Measurements from ENCODE around the gene KYNU. TPM values are rescaled to one million over a fixed set of nuclear protein-coding genes. Genes with fewer than 3 reads are reported as not detected.
A peak's percentile ranks its signal among the peaks of the same experiment; 100 is the strongest.

KYNU gene
- total RNA-seq, 1 donor from 2014 or later = 30.3 TPM

DNA sequence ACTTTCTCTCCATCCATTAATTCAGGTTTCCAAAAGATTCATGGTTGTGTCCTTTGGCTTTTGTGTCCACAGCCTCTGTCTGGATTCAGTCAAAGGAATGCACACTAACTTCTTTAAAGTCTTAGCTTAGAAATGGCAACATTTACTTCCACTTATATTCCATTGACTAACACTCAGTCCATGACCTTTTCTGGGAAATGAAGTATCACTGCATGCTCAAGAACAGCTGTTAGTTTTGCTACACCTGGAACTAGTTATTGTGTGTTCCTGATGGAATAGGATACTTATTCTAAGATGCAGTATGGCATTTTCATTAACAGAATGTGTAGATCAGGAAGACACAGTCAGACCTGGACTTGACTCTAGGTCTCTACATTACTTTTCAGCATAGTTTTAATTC lies 88.8 kb downstream of the KYNU start:
- DNase-seq (ENCODE audit: low read depth) = no peak
- Histone ChIP-seq H3K27me3 (ENCODE audit: control insufficient read depth, insufficient read depth, low read length) (no peaks in the 10 kb centered on the region), H3K4me3 (ENCODE audit: low read depth, low read length) (no peak overlapping the region), H3K36me3 (ENCODE audit: control insufficient read depth, insufficient read depth, low read length) (no peaks in the 10 kb centered on the region)
- no peak for FAIRE-seq
- TF ChIP-seq CTCF (IDR thresholded peaks at IDR 0.05; ENCODE audit: insufficient read depth, low read length, severe bottlenecking) = no peak

DNA sequence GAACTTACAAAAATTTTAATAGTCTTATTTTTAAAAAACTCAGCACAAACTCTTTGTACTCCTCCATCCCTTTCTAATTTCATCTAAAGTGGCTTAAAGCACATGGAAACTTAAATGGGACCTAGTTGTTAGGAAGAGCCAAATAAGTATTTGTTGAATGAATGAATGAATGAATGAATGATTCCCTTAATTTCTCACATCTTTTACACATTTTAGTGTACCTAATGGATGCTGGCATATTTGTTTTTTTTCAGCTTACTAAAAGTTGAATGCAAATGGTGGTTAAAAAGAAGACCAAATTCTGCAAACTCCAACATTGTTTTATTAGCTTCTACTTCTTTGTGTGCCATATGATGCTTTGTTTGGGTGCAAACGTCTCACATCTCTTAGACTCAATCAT lies 89.6 kb downstream of the KYNU start:
- FAIRE-seq (no peak), DNase-seq (ENCODE audit: low read depth) (no peak)
- H3K4me3 ChIP-seq (ENCODE audit: low read depth, low read length) = no peak overlapping the region
- TF ChIP-seq CTCF (IDR thresholded peaks at IDR 0.05; ENCODE audit: insufficient read depth, low read length, severe bottlenecking) = no peak
- H3K36me3 ChIP-seq (ENCODE audit: control insufficient read depth, insufficient read depth, low read length) = no peaks in the 10 kb centered on the region
- H3K27me3 ChIP-seq (ENCODE audit: control insufficient read depth, insufficient read depth, low read length) = no peaks in the 10 kb centered on the region

DNA sequence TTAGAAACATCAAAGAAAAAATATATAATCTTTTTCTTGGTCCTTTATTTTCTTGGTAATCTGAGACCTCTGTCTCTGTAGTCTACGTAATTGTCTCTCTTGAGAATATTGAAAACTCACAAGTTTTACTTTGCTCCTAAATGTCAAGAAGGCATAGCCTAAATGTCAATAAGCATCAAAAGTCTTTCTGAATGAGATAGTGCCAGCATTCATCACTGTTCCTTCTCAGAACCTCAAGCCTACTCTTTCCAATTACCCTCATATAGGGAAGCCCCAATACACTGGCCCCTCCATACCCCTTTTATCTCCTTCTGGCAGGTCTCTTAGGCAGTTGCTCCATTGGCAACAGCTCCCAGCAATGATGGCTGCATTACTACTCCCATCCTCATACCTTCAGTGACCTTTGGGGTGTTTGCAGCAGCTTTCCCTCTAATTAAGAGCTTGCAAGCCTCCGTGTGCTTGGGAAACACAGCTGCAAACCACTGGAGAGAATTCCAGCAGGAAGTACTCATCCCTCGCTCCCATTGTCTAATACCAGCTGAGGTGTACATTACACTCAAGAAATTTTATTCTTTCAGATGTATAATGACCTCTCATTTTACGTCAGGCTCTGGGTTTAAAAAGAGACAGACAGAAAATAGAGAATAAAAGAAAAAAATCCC lies 95.8 kb downstream of the KYNU start:
- no peaks in the 10 kb centered on the region for H3K36me3 ChIP-seq (ENCODE audit: control insufficient read depth, insufficient read depth, low read length)
- DNase-seq (ENCODE audit: low read depth) = peak; percentile 88
- TF ChIP-seq CTCF (IDR thresholded peaks at IDR 0.05; ENCODE audit: insufficient read depth, low read length, severe bottlenecking) = no peak
- H3K27me3 ChIP-seq (ENCODE audit: control insufficient read depth, insufficient read depth, low read length) = no peaks in the 10 kb centered on the region
- FAIRE-seq = no peak
- H3K4me3 ChIP-seq (ENCODE audit: low read depth, low read length) = no peak overlapping the region

DNA sequence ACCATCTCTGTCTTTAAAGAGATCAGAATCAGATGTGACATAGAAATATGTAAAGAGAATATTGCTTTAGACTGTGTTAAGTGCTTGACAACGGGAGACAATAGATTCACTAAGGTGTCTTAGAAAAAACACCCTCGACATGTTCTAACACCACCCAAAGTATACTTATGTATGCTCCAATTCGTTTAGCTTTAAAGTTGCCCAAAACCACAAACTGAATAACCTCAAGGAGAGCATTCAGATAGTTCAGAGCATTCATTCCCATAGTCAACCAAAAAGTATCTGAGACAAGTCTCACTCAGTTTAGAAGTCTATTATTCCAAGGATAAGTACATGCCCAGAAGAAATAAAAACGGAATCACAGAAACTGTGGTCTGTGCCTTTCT lies 96.4 kb downstream of the KYNU start:
- Histone ChIP-seq H3K27me3 (ENCODE audit: control insufficient read depth, insufficient read depth, low read length) (no peaks in the 10 kb centered on the region), H3K36me3 (ENCODE audit: control insufficient read depth, insufficient read depth, low read length) (no peaks in the 10 kb centered on the region), H3K4me3 (ENCODE audit: low read depth, low read length) (no peak overlapping the region)
- DNase-seq (ENCODE audit: low read depth) = peak; percentile 94
- no peak for TF ChIP-seq CTCF (IDR thresholded peaks at IDR 0.05; ENCODE audit: insufficient read depth, low read length, severe bottlenecking)
- FAIRE-seq = no peak

DNA sequence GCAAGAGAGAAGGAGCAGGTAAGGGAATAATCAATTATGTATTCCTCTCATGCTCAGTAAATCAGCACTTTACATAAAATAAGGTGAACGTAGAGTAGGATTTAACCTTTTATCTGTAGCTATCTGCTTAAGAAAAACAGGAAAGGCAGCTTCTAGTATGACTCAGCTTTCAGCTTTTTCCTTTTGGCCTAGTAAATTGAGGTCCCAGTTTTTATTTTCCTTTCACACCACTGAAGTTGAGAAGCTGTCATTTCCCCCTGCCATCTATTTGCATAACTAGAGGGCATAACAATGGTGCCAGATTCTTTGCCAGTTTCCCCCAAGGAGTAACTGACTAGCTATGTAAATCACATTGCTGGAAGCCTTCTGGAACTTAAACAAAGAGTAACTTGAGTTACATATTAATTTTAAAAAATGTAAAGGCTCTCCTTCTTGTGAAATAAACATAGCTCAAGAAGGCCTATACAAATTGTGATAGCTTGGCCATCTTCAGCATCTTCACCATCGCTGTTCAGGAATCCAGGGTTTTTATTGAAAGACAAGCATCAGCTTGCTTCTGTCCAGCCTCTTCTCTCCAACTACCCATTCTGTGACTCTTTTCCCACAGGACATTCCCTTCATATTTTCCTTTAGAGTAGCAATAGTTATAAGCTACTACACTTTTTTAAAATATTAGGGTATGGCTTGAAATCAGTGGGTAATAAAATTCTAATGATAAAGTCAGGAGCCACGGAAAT lies 97.0 kb downstream of the KYNU start:
- DNase-seq (ENCODE audit: low read depth) (peak; percentile 93), FAIRE-seq (no peak)
- Histone ChIP-seq H3K27me3 (ENCODE audit: control insufficient read depth, insufficient read depth, low read length) (no peaks in the 10 kb centered on the region), H3K36me3 (ENCODE audit: control insufficient read depth, insufficient read depth, low read length) (no peaks in the 10 kb centered on the region), H3K4me3 (ENCODE audit: low read depth, low read length) (no peak overlapping the region)
- TF ChIP-seq CTCF (IDR thresholded peaks at IDR 0.05; ENCODE audit: insufficient read depth, low read length, severe bottlenecking) = no peak
